ENCODE results near the gene KLHL7.
"Not testable (repeated sequence)": the region's sequence is repeated elsewhere in the genome, so short reads cannot be mapped to it uniquely, and the experiment has no call there.

GRCh38 chr7:23193650-23194227 is 88.2 kb downstream of the KLHL7 start:
- not testable (repeated sequence) for TF ChIP-seq CTCF (conservative IDR thresholded peaks at IDR 0.05 in 1 of 2, IDR thresholded peaks at IDR 0.05 in 1 of 2; ENCODE audit: extremely low read depth in 1 of 2, insufficient read depth in 1 of 2, low read depth in 1 of 2, low read length in 2 of 2); EZH2 (IDR thresholded peaks at IDR 0.05; ENCODE audit: borderline replicate concordance, low read length)
